MM.1S (cell line): Measurements from ENCODE around the gene ADAMTS12.

ENCODE experiments used
- DNase-seq: peaks from one replicate; pipeline ENCODE4 v3.0.0-alpha.2; 2015
- H2AFZ ChIP-seq: fragments of 300-600 bp; sonication (generic); 2 replicates; pipeline ENCODE4 v1.6.0; 2016; ENCODE audit warnings: antibody characterized with exemption, low read length
- H3F3A ChIP-seq: fragments of 300-600 bp; sonication (generic); 2 replicates; pipeline ENCODE4 v1.6.1; 2016; ENCODE audit warnings: mild to moderate bottlenecking, antibody characterized with exemption, low read length, moderate library complexity, mixed read lengths; ENCODE audit not compliant: insufficient read depth
- H3K27ac ChIP-seq: fragments of 300-600 bp; sonication (generic); 2 replicates; pipeline ENCODE4 v1.5.1; 2016; ENCODE audit warnings: mild to moderate bottlenecking, low read length
- H3K27me3 ChIP-seq: fragments of 300-600 bp; sonication (generic); replicated peaks from 2 replicates; pipeline ENCODE4 v1.6.0; 2016; ENCODE audit warnings: low read length; ENCODE audit not compliant: insufficient read depth
- H3K36me3 ChIP-seq: fragments of 300-600 bp; sonication (generic); replicated peaks from 2 replicates; pipeline ENCODE4 v1.6.1; 2016; ENCODE audit warnings: mild to moderate bottlenecking, low read length, mixed read lengths; ENCODE audit not compliant: insufficient read depth
- H3K4me1 ChIP-seq: fragments of 300-600 bp; sonication (generic); 2 replicates; pipeline ENCODE4 v1.6.1; 2016; ENCODE audit warnings: low read length, mixed read lengths
- H3K4me2 ChIP-seq: fragments of 300-600 bp; sonication (generic); 2 replicates; pipeline ENCODE4 v1.6.0; 2016; ENCODE audit warnings: low read depth, low read length
- H3K4me3 ChIP-seq: fragments of 300-600 bp; sonication (generic); 2 replicates; pipeline ENCODE4 v1.5.1; 2016; ENCODE audit warnings: low read length, mixed read lengths
- H3K79me2 ChIP-seq: fragments of 300-600 bp; sonication (generic); 2 replicates; pipeline ENCODE4 v1.6.1; 2016; ENCODE audit warnings: mixed run types, low read length, mixed read lengths
- H3K9ac ChIP-seq: fragments of 300-600 bp; sonication (generic); 2 replicates; pipeline ENCODE4 v1.6.1; 2016; ENCODE audit warnings: low read length, mixed read lengths
- H3K9me2 ChIP-seq: fragments of 300-600 bp; sonication (generic); replicated peaks from 2 replicates; pipeline ENCODE4 v1.6.1; 2016; ENCODE audit warnings: mild to moderate bottlenecking, low read length, mixed read lengths; ENCODE audit not compliant: insufficient read depth
- H3K9me3 ChIP-seq: fragments of 300-600 bp; sonication (generic); replicated peaks from 2 replicates; pipeline ENCODE4 v1.6.1; 2016; ENCODE audit warnings: mild to moderate bottlenecking, low read length, mixed read lengths; ENCODE audit not compliant: insufficient read depth
- H4K20me1 ChIP-seq: fragments of 300-600 bp; sonication (generic); 2 replicates; pipeline ENCODE4 v1.6.1; 2016; ENCODE audit warnings: mild to moderate bottlenecking, low read length, moderate library complexity, mixed read lengths; ENCODE audit not compliant: insufficient read depth
- EZH2 ChIP-seq: fragments of 300-600 bp; sonication (generic); optimal IDR thresholded peaks from 2 replicates; pipeline ENCODE3; 2017; ENCODE audit warnings: low read depth, mild to moderate bottlenecking, antibody characterized with exemption, low read length, mixed read lengths
- EZH2phosphoT487 ChIP-seq: fragments of 300-600 bp; sonication (generic); IDR thresholded peaks from 2 replicates; pipeline ENCODE4 v1.6.1; 2018; ENCODE audit warnings: antibody characterized with exemption, low read length
- TF ChIP-seq, protein P1 (sequence below): fragments of 300-600 bp; sonication (generic); IDR thresholded peaks from 2 replicates; pipeline ENCODE4 v1.5.1; 2016; ENCODE audit warnings: antibody characterized with exemption, low read length, mixed read lengths

Gene ADAMTS12

DNA sequence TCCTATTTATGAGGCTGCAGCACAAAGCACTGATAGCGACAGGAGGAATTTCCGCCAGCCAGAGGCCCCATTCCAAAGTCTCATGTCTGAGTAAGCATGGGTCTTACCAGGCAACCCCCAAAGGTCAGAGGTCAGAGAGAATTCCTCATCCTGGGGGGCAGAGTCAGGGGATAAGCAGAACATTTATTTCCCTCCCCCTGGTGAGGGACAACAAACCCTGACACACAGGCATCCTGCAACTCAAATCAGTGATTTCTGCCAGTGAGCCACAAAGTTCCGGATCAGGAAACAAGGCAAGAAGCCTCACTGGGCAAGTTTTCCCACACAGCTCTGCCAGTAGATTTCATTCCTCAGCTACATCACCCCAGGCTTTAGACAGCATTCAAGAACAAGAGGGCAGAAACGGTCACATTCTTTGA, 37.0 kb downstream of the ADAMTS12 start:
- TF ChIP-seq, protein P1, sequence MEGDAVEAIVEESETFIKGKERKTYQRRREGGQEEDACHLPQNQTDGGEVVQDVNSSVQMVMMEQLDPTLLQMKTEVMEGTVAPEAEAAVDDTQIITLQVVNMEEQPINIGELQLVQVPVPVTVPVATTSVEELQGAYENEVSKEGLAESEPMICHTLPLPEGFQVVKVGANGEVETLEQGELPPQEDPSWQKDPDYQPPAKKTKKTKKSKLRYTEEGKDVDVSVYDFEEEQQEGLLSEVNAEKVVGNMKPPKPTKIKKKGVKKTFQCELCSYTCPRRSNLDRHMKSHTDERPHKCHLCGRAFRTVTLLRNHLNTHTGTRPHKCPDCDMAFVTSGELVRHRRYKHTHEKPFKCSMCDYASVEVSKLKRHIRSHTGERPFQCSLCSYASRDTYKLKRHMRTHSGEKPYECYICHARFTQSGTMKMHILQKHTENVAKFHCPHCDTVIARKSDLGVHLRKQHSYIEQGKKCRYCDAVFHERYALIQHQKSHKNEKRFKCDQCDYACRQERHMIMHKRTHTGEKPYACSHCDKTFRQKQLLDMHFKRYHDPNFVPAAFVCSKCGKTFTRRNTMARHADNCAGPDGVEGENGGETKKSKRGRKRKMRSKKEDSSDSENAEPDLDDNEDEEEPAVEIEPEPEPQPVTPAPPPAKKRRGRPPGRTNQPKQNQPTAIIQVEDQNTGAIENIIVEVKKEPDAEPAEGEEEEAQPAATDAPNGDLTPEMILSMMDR: no peak
- TF ChIP-seq EZH2phosphoT487: no peak
- no peak for TF ChIP-seq EZH2
- Histone ChIP-seq H3K36me3 (no peaks in the 10 kb centered on the region), H3K4me2 (no peak overlapping the region), H3K4me3 (no peak overlapping the region), H3K27me3 (no peaks in the 10 kb centered on the region), H2AFZ (no peak overlapping the region), H3K9ac (no peak overlapping the region), H3K4me1 (peaks cover 8% of the 10 kb centered on the region), H4K20me1 (no peaks in the 10 kb centered on the region), H3K9me3 (no peaks in the 10 kb centered on the region), H3K27ac (no peak overlapping the region), H3F3A (peaks cover 10% of the 10 kb centered on the region), H3K79me2 (no peaks in the 10 kb centered on the region), H3K9me2 (no peaks in the 10 kb centered on the region)
- no peak for DNase-seq

DNA sequence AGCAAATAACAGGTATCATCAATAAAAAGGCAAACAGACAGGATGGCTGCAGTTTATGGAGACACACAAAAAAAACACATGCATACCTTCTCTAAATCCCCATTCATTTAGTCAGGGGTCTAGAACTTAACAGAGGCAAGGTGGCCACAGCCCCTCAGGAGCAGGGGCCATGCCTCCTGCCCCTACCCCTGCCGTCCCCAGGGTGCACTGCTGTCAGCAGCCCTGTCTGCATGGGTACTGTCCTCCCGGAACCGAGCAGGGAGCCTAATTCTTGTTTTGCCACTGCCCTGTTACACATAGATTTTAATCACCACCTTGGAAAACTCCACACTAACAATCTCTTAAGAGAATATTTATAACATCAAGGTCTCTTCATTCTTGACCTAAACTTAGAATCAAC, 39.0 kb downstream of the ADAMTS12 start:
- peaks cover 12% of the 10 kb centered on the region for H3F3A ChIP-seq
- DNase-seq: no peak
- no peak overlapping the region for H2AFZ ChIP-seq
- H4K20me1 ChIP-seq: no peaks in the 10 kb centered on the region
- H3K27ac ChIP-seq: no peak overlapping the region
- no peak overlapping the region for H3K9ac ChIP-seq
- peaks cover 15% of the 10 kb centered on the region for H3K4me1 ChIP-seq
- no peaks in the 10 kb centered on the region for H3K36me3 ChIP-seq
- no peaks in the 10 kb centered on the region for H3K27me3 ChIP-seq
- H3K9me3 ChIP-seq: no peaks in the 10 kb centered on the region
- TF ChIP-seq EZH2 (no peak), EZH2phosphoT487 (no peak)
- TF ChIP-seq, protein P1: no peak
- H3K79me2 ChIP-seq: no peaks in the 10 kb centered on the region
- no peak overlapping the region for H3K4me3 ChIP-seq
- no peaks in the 10 kb centered on the region for H3K9me2 ChIP-seq
- no peak overlapping the region for H3K4me2 ChIP-seq

DNA sequence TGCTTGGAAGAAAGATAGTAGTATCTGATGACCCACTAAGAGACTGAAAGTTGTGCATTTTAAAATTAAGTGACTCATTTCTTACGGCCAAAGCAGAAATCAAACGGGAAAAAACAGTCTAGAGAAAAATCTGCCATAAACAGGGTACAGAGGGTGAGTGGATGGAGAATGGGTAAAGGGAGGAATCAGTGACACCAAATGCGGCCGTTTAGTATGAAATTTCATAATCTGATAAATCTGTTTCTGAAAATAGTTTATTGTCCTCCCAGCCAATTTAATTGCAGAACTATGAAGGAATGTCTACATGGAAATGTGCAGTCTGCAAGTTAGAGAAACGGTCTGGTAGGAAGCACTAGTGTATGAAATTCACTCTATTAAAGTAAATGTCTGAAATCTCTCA, 39.5 kb downstream of the ADAMTS12 start:
- Histone ChIP-seq H3F3A (peaks cover 12% of the 10 kb centered on the region), H3K4me3 (no peak overlapping the region), H3K9ac (no peak overlapping the region), H3K4me1 (peaks cover 15% of the 10 kb centered on the region), H3K4me2 (no peak overlapping the region), H3K9me2 (no peaks in the 10 kb centered on the region), H3K9me3 (no peaks in the 10 kb centered on the region), H3K27me3 (no peaks in the 10 kb centered on the region), H3K36me3 (no peaks in the 10 kb centered on the region), H2AFZ (no peak overlapping the region), H4K20me1 (no peaks in the 10 kb centered on the region), H3K79me2 (no peaks in the 10 kb centered on the region), H3K27ac (no peak overlapping the region)
- no peak for TF ChIP-seq EZH2phosphoT487
- no peak for TF ChIP-seq EZH2
- TF ChIP-seq, protein P1: no peak
- DNase-seq: no peak
